ENCODE measurements around the gene CAPZB.

CAPZB gene

GRCh38 chr1:19329611-19330010 is 155.7 kb downstream of the CAPZB start:
- no peak overlapping the region for H3K4me3 ChIP-seq (ENCODE audit: low read depth, low read length)
- no peak overlapping the region for H3K9ac ChIP-seq (ENCODE audit: low read depth, low read length)
- no peaks in the 10 kb centered on the region for H3K9me3 ChIP-seq (ENCODE audit: control insufficient read depth, insufficient read depth, low read length)
- H3K27ac ChIP-seq (ENCODE audit: low read depth, low read length): no peak overlapping the region
- peaks cover 35% of the 10 kb centered on the region for H3K36me3 ChIP-seq (ENCODE audit: control insufficient read depth, insufficient read depth, low read length)
- no peaks in the 10 kb centered on the region for H3K4me1 ChIP-seq (ENCODE audit: control insufficient read depth, insufficient read depth, low read length)
- H3K27me3 ChIP-seq (ENCODE audit: control insufficient read depth, insufficient read depth, low read length): no peaks in the 10 kb centered on the region

GRCh38 chr1:19329188-19329587 is 156.2 kb downstream of the CAPZB start:
- no peaks in the 10 kb centered on the region for H3K9me3 ChIP-seq (ENCODE audit: control insufficient read depth, insufficient read depth, low read length)
- H3K27me3 ChIP-seq (ENCODE audit: control insufficient read depth, insufficient read depth, low read length): no peaks in the 10 kb centered on the region
- H3K36me3 ChIP-seq (ENCODE audit: control insufficient read depth, insufficient read depth, low read length): peaks cover 38% of the 10 kb centered on the region
- no peak overlapping the region for H3K4me3 ChIP-seq (ENCODE audit: low read depth, low read length)
- H3K4me1 ChIP-seq (ENCODE audit: control insufficient read depth, insufficient read depth, low read length): no peaks in the 10 kb centered on the region
- no peak overlapping the region for H3K27ac ChIP-seq (ENCODE audit: low read depth, low read length)
- no peak overlapping the region for H3K9ac ChIP-seq (ENCODE audit: low read depth, low read length)

- Histone ChIP-seq H3K4me3 (ENCODE audit: low read depth, low read length) (no peak overlapping the region), H3K4me1 (ENCODE audit: control insufficient read depth, insufficient read depth, low read length) (no peaks in the 10 kb centered on the region), H3K27me3 (ENCODE audit: control insufficient read depth, insufficient read depth, low read length) (no peaks in the 10 kb centered on the region), H3K9me3 (ENCODE audit: control insufficient read depth, insufficient read depth, low read length) (no peaks in the 10 kb centered on the region), H3K9ac (ENCODE audit: low read depth, low read length) (no peak overlapping the region), H3K36me3 (ENCODE audit: control insufficient read depth, insufficient read depth, low read length) (peaks cover 45% of the 10 kb centered on the region), H3K27ac (ENCODE audit: low read depth, low read length) (no peak overlapping the region)
These were observed 156.9 kb downstream of the CAPZB start for GRCh38 chr1:19328486-19328885.

GRCh38 chr1:19327736-19328135 is 157.6 kb downstream of the CAPZB start:
- Histone ChIP-seq H3K27me3 (ENCODE audit: control insufficient read depth, insufficient read depth, low read length) (no peaks in the 10 kb centered on the region), H3K9ac (ENCODE audit: low read depth, low read length) (no peak overlapping the region), H3K36me3 (ENCODE audit: control insufficient read depth, insufficient read depth, low read length) (peaks cover 45% of the 10 kb centered on the region), H3K9me3 (ENCODE audit: control insufficient read depth, insufficient read depth, low read length) (no peaks in the 10 kb centered on the region), H3K4me3 (ENCODE audit: low read depth, low read length) (no peak overlapping the region), H3K4me1 (ENCODE audit: control insufficient read depth, insufficient read depth, low read length) (no peaks in the 10 kb centered on the region), H3K27ac (ENCODE audit: low read depth, low read length) (no peak overlapping the region)

GRCh38 chr1:19327301-19327700 is 158.0 kb downstream of the CAPZB start:
- Histone ChIP-seq H3K27ac (ENCODE audit: low read depth, low read length) (no peak overlapping the region), H3K36me3 (ENCODE audit: control insufficient read depth, insufficient read depth, low read length) (peaks cover 46% of the 10 kb centered on the region), H3K27me3 (ENCODE audit: control insufficient read depth, insufficient read depth, low read length) (no peaks in the 10 kb centered on the region), H3K4me1 (ENCODE audit: control insufficient read depth, insufficient read depth, low read length) (no peaks in the 10 kb centered on the region), H3K4me3 (ENCODE audit: low read depth, low read length) (no peak overlapping the region), H3K9ac (ENCODE audit: low read depth, low read length) (no peak overlapping the region), H3K9me3 (ENCODE audit: control insufficient read depth, insufficient read depth, low read length) (no peaks in the 10 kb centered on the region)

- Histone ChIP-seq H3K27me3 (ENCODE audit: control insufficient read depth, insufficient read depth, low read length) (no peaks in the 10 kb centered on the region), H3K36me3 (ENCODE audit: control insufficient read depth, insufficient read depth, low read length) (peaks cover 51% of the 10 kb centered on the region), H3K9me3 (ENCODE audit: control insufficient read depth, insufficient read depth, low read length) (no peaks in the 10 kb centered on the region), H3K9ac (ENCODE audit: low read depth, low read length) (no peak overlapping the region), H3K4me3 (ENCODE audit: low read depth, low read length) (no peak overlapping the region), H3K27ac (ENCODE audit: low read depth, low read length) (no peak overlapping the region), H3K4me1 (ENCODE audit: control insufficient read depth, insufficient read depth, low read length) (no peaks in the 10 kb centered on the region)
These were observed 158.6 kb downstream of the CAPZB start for GRCh38 chr1:19326748-19327065.

GRCh38 chr1:19325958-19326747 is 159.2 kb downstream of the CAPZB start:
- Histone ChIP-seq H3K36me3 (ENCODE audit: control insufficient read depth, insufficient read depth, low read length) (peaks cover 51% of the 10 kb centered on the region), H3K4me3 (ENCODE audit: low read depth, low read length) (no peak overlapping the region)

GRCh38 chr1:19325368-19325957 is 159.9 kb downstream of the CAPZB start:
- no peak overlapping the region for H3K4me3 ChIP-seq (ENCODE audit: low read depth, low read length)
- no peaks in the 10 kb centered on the region for H3K4me1 ChIP-seq (ENCODE audit: control insufficient read depth, insufficient read depth, low read length)
- H3K27ac ChIP-seq (ENCODE audit: low read depth, low read length): no peak overlapping the region
- peaks cover 51% of the 10 kb centered on the region for H3K36me3 ChIP-seq (ENCODE audit: control insufficient read depth, insufficient read depth, low read length)
- H3K9ac ChIP-seq (ENCODE audit: low read depth, low read length): no peak overlapping the region
- no peaks in the 10 kb centered on the region for H3K27me3 ChIP-seq (ENCODE audit: control insufficient read depth, insufficient read depth, low read length)
- no peaks in the 10 kb centered on the region for H3K9me3 ChIP-seq (ENCODE audit: control insufficient read depth, insufficient read depth, low read length)

More at GRCh38 chr1:19325958-19326747, 159.2 kb downstream of the CAPZB start:
- Histone ChIP-seq H3K27me3 (ENCODE audit: control insufficient read depth, insufficient read depth, low read length) (no peaks in the 10 kb centered on the region), H3K9me3 (ENCODE audit: control insufficient read depth, insufficient read depth, low read length) (no peaks in the 10 kb centered on the region), H3K27ac (ENCODE audit: low read depth, low read length) (no peak overlapping the region), H3K9ac (ENCODE audit: low read depth, low read length) (no peak overlapping the region), H3K4me1 (ENCODE audit: control insufficient read depth, insufficient read depth, low read length) (no peaks in the 10 kb centered on the region)

- Histone ChIP-seq H3K4me1 (ENCODE audit: control insufficient read depth, insufficient read depth, low read length) (no peaks in the 10 kb centered on the region), H3K4me3 (ENCODE audit: low read depth, low read length) (no peak overlapping the region), H3K9ac (ENCODE audit: low read depth, low read length) (no peak overlapping the region), H3K27ac (ENCODE audit: low read depth, low read length) (no peak overlapping the region), H3K9me3 (ENCODE audit: control insufficient read depth, insufficient read depth, low read length) (no peaks in the 10 kb centered on the region), H3K36me3 (ENCODE audit: control insufficient read depth, insufficient read depth, low read length) (peaks cover 51% of the 10 kb centered on the region), H3K27me3 (ENCODE audit: control insufficient read depth, insufficient read depth, low read length) (no peaks in the 10 kb centered on the region)
These were observed 160.7 kb downstream of the CAPZB start for GRCh38 chr1:19324665-19324990.

- Histone ChIP-seq H3K4me1 (ENCODE audit: control insufficient read depth, insufficient read depth, low read length) (no peaks in the 10 kb centered on the region), H3K9ac (ENCODE audit: low read depth, low read length) (no peak overlapping the region), H3K4me3 (ENCODE audit: low read depth, low read length) (no peak overlapping the region), H3K36me3 (ENCODE audit: control insufficient read depth, insufficient read depth, low read length) (peaks cover 53% of the 10 kb centered on the region), H3K27ac (ENCODE audit: low read depth, low read length) (no peak overlapping the region), H3K27me3 (ENCODE audit: control insufficient read depth, insufficient read depth, low read length) (no peaks in the 10 kb centered on the region), H3K9me3 (ENCODE audit: control insufficient read depth, insufficient read depth, low read length) (no peaks in the 10 kb centered on the region)
These were observed 161.2 kb downstream of the CAPZB start for GRCh38 chr1:19323987-19324664.

GRCh38 chr1:19322481-19322880 is 162.9 kb downstream of the CAPZB start:
- peaks cover 53% of the 10 kb centered on the region for H3K36me3 ChIP-seq (ENCODE audit: control insufficient read depth, insufficient read depth, low read length)
- H3K9ac ChIP-seq (ENCODE audit: low read depth, low read length): no peak overlapping the region
- no peak overlapping the region for H3K4me3 ChIP-seq (ENCODE audit: low read depth, low read length)
- H3K9me3 ChIP-seq (ENCODE audit: control insufficient read depth, insufficient read depth, low read length): no peaks in the 10 kb centered on the region
- no peak overlapping the region for H3K27ac ChIP-seq (ENCODE audit: low read depth, low read length)
- H3K27me3 ChIP-seq (ENCODE audit: control insufficient read depth, insufficient read depth, low read length): no peaks in the 10 kb centered on the region
- H3K4me1 ChIP-seq (ENCODE audit: control insufficient read depth, insufficient read depth, low read length): no peaks in the 10 kb centered on the region

All from HUES48 (cell line).